COR-L47 (cell line): ENCODE results near the gene SPEM1.
A peak's percentile ranks its signal among the peaks of the same experiment; 100 is the strongest.

ENCODE experiments used
- DNase-seq: peaks from one replicate; lab custom pipeline; 2025; lab: John Stamatoyannopoulos, UW

SPEM1 gene

DNA sequence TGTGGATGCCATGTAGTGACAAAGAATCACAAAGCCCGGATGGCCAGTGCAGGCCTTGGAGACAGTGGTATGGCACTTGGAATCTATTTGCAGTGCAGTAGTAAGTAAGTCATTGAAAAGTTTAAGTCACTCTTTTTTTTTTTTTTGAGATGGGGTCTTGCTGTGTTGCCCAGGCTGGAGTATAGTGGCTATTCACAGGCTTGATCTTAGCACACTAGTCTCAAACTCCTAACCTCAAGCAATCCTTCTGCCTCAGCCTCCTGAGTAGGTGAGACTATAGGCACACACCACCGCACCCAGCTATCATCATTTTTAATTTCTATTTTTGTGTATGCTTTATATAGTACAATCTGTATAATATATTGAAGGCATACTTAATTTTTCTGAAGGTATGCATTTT lies 21.5 kb upstream of the SPEM1 start:
- DNase-seq, result no peak

- DNase-seq, result no peak
Measured at GRCh38 chr17:7403043-7403726, 16.9 kb upstream of the SPEM1 start.

GRCh38 chr17:7403727-7403976 lies 16.5 kb upstream of the SPEM1 start:
- no peak for DNase-seq

- peak; percentile 94 for DNase-seq
Measured at GRCh38 chr17:7403977-7404736, 16.0 kb upstream of the SPEM1 start, which contains the start of gene TMEM256. Gene TMEM256, minus strand, starts transcription at chr17:7404097. Its CDS starts 13 bp downstream, at chr17:7404084.

- DNase-seq, result no peak
Measured at GRCh38 chr17:7404737-7405349, 15.3 kb upstream of the SPEM1 start.

- no peak for DNase-seq
Measured at GRCh38 chr17:7405350-7406234, 14.5 kb upstream of the SPEM1 start.

DNA sequence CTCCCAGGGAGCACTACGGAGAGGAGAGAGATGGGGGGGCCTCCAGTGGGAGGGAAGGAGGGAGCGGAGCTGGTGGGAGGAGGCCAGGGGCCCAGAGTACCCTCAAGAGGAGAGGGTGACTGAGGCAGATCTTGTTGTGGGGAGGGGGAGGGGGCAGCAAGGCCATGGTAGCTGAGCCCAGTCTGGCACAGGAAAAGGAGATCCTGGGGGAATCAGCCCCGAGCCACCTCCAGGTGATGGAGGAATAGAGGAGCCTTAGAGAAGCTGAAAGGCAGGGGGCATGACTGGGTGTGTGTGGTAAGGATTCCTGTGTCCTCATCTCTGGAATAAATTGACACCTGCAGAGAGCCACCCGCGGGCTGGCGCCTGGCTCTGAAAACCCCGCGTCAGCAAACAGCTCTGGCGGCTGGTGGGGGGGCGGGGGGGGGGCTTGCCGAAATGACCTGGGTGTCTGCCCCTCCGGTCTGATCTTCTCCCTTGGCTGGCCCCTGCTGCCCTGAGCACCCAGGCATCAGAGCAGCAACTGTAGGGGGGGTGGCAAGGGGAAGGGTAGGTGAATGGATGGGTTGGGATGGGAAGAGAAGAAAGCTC lies 13.8 kb upstream of the SPEM1 start:
- peak; percentile 25 for DNase-seq

- no peak for DNase-seq
Measured at GRCh38 chr17:7407082-7407481, 13.0 kb upstream of the SPEM1 start.

DNA sequence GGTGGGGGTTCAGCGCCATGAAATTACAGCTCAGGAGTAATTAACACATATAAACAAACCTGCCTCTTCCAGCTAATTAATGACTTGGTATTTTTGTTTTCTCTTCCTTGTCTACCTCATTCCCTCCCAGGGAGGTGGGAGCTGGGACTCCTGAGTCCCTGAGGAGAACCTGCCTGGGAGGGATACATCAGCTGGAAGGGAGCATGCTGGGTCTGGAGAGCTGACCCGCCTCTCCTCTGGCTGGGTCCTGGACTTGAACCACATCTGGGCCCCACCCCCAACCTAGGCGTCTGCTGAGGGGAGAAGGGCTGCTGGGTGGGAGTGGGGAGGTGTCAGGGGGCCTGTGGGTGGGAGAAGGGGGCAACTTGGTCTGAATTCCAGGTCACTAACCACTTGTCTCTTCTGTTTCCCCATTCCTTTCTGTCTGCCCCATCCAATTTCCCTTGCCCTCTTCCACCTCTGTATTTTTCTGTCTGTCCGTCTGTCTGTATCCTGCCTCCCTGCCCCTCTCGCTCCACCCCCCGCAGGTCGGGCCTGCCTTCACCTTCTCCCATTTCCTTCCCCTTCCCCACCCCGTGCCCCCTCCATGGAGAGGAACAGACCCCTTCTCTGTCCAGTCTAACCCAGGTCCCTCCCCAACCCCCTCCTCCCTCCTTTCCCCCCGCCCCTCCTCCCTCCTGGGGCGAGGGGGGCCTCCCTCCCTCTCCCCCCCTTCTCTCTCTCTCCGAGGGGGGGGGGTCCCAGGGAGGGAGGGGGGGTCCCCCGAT lies 12.5 kb upstream of the SPEM1 start, which contains the start of gene NLGN2:
Gene NLGN2 (plus strand): TSS at position 361 of the 767 bp plus-strand sequence. CDS start 411 bp downstream, outside the sequence.
- no peak for DNase-seq

DNA sequence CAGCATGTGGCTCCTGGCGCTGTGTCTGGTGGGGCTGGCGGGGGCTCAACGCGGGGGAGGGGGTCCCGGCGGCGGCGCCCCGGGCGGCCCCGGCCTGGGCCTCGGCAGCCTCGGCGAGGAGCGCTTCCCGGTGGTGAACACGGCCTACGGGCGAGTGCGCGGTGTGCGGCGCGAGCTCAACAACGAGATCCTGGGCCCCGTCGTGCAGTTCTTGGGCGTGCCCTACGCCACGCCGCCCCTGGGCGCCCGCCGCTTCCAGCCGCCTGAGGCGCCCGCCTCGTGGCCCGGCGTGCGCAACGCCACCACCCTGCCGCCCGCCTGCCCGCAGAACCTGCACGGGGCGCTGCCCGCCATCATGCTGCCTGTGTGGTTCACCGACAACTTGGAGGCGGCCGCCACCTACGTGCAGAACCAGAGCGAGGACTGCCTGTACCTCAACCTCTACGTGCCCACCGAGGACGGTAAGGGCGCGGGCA lies 11.8 kb upstream of the SPEM1 start:
- no peak for DNase-seq

- no peak for DNase-seq
Measured at GRCh38 chr17:7408863-7409262, 11.3 kb upstream of the SPEM1 start.

GRCh38 chr17:7409716-7410115 lies 10.4 kb upstream of the SPEM1 start:
- DNase-seq, result no peak

- DNase-seq, result no peak
Measured at GRCh38 chr17:7410634-7411426, 9.3 kb upstream of the SPEM1 start.

GRCh38 chr17:7411427-7411750 lies 8.7 kb upstream of the SPEM1 start:
- DNase-seq, result no peak

- DNase-seq, result no peak
Measured at GRCh38 chr17:7413346-7413985, 6.7 kb upstream of the SPEM1 start.

- no peak for DNase-seq
Measured at GRCh38 chr17:7414837-7415236, 5.3 kb upstream of the SPEM1 start.

DNA sequence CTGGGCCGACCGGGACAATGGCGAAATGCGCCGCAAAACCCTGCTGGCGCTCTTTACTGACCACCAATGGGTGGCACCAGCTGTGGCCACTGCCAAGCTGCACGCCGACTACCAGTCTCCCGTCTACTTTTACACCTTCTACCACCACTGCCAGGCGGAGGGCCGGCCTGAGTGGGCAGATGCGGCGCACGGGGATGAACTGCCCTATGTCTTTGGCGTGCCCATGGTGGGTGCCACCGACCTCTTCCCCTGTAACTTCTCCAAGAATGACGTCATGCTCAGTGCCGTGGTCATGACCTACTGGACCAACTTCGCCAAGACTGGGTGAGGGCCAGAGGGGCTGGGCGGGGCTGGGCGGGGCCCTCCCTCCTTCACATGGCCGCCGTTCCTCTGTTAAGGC lies 4.3 kb upstream of the SPEM1 start:
- DNase-seq, result no peak

DNA sequence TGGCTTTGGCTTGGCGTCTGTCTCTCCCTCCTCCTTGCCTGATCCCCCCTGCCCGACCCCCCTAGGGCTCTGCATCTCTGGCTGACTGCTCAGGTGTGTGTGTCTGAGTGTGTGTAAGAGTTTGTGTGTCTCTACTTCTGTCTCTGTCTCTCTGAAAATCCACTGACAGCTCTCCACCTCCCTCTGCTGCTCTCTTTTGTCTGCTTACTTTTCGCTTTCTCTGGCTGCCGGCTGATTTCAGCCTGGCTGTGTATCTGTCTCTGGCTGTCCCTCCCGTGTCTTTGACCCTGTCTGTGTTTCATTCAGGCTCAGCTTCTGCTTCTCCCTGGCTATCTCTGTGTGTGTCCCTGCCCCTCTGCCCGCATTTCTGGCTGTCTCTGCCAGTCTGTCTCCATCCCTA lies 3.8 kb upstream of the SPEM1 start:
- no peak for DNase-seq

DNA sequence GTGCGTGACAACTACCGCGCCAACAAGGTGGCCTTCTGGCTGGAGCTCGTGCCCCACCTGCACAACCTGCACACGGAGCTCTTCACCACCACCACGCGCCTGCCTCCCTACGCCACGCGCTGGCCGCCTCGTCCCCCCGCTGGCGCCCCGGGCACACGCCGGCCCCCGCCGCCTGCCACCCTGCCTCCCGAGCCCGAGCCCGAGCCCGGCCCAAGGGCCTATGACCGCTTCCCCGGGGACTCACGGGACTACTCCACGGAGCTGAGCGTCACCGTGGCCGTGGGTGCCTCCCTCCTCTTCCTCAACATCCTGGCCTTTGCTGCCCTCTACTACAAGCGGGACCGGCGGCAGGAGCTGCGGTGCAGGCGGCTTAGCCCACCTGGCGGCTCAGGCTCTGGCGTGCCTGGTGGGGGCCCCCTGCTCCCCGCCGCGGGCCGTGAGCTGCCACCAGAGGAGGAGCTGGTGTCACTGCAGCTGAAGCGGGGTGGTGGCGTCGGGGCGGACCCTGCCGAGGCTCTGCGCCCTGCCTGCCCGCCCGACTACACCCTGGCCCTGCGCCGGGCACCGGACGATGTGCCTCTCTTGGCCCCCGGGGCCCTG lies 3.0 kb upstream of the SPEM1 start:
- no peak for DNase-seq
